GM12878 (cell line): Measurements from ENCODE around the gene CNTNAP5. TPM values are rescaled to one million over a fixed set of nuclear protein-coding genes. Genes with fewer than 3 reads are reported as not detected.

Source experiments
- ATAC-seq: fragments of 200-7000 bp; cut with Tn5 transposase; 3 replicates; pipeline ENCODE4 v1.9.1; 2020; ENCODE audit warnings: mild to moderate bottlenecking, moderate library complexity
- BruUV-seq: library from RNA; stranded (reverse); fragments of 400-500 nt; replicated peaks from 2 replicates; lab custom pipeline; 2021; lab: Mats Ljungman, UMichigan
- CTCF ChIA-PET: fragments of 300-600 bp; sonication (Branson Sonifier 250); formaldehyde crosslinking; extraction: SDS; loops from one replicate; lab custom pipeline; 2021; ENCODE audit warnings: inconsistent platforms; lab: Yijun Ruan, JAX
- POLR2A ChIA-PET: fragments of 350-600 bp; formaldehyde crosslinking; extraction: SDS; loops from one replicate; lab custom pipeline; 2021; ENCODE audit warnings: inconsistent platforms; lab: Charles Lee
- RAD21 ChIA-PET: fragments of 300-600 bp; sonication (Branson Sonifier 250); formaldehyde crosslinking; loops from one replicate; lab custom pipeline; 2023; ENCODE audit warnings: antibody characterized with exemption; ENCODE audit not compliant: unreplicated experiment; lab: Charles Lee
- SMC1A ChIA-PET: fragments of 300-600 bp; sonication (Branson Sonifier 250); formaldehyde crosslinking; loops from one replicate; lab custom pipeline; 2023; ENCODE audit not compliant: unreplicated experiment, uncharacterized antibody; lab: Charles Lee
- DNase-seq: peaks from one replicate; pipeline ENCODE4 v3.0.0-alpha.2; 2011; ENCODE audit warnings: low read depth, low spot score
- FAIRE-seq: peaks from 3 replicates; lab custom pipeline; 2011; peaks lifted over from hg19 to GRCh38; lab: Jason Lieb, UNC
- H2AFZ ChIP-seq: 2 replicates; pipeline ENCODE4 v1.6.0; 2011; ENCODE audit warnings: low read depth, low read length, control low read depth; ENCODE audit not compliant: control insufficient read depth
- H3K27ac ChIP-seq: 2 replicates; pipeline ENCODE4 v1.5.1; 2011; ENCODE audit warnings: control low read depth; ENCODE audit not compliant: control insufficient read depth, insufficient read depth
- H3K27me3 ChIP-seq, 2 experiments: replicated peaks in 1 of 2; 2 replicates each; pipeline versions ENCODE4 v1.6.0 to v1.6.1; 2011; ENCODE audit warnings: low read length in 1 of 2; ENCODE audit not compliant: control insufficient read depth in 2 of 2, insufficient read depth in 2 of 2
- H3K36me3 ChIP-seq, 2 experiments: 2 replicates each; pipeline ENCODE4 v1.5.1; 2011; ENCODE audit warnings: low read length in 1 of 2; ENCODE audit not compliant: control insufficient read depth in 2 of 2, insufficient read depth in 2 of 2
- H3K4me1 ChIP-seq: 2 replicates; pipeline ENCODE4 v1.6.1; 2011; ENCODE audit warnings: mild to moderate bottlenecking, low read length, moderate library complexity, mixed read lengths; ENCODE audit not compliant: control insufficient read depth, insufficient read depth
- H3K4me2 ChIP-seq: 2 replicates; pipeline ENCODE4 v1.6.0; 2011; ENCODE audit warnings: control low read depth; ENCODE audit not compliant: control insufficient read depth, insufficient read depth
- H3K4me3 ChIP-seq: fragments of 200-600 bp; sonication (generic); 2 replicates; pipeline ENCODE4 v1.5.1; 2016
- H3K79me2 ChIP-seq: 2 replicates; pipeline ENCODE4 v1.6.0; 2011; ENCODE audit warnings: low read length; ENCODE audit not compliant: control insufficient read depth, insufficient read depth
- H3K9ac ChIP-seq: 2 replicates; pipeline ENCODE4 v1.8.0; 2011; ENCODE audit warnings: low read length, control low read depth, mixed read lengths; ENCODE audit not compliant: control insufficient read depth, insufficient read depth
- H3K9me3 ChIP-seq: replicated peaks from 3 replicates; pipeline ENCODE4 v1.5.1; 2011; ENCODE audit warnings: mild to moderate bottlenecking, low read length; ENCODE audit not compliant: control insufficient read depth, insufficient read depth
- H4K20me1 ChIP-seq: 2 replicates; pipeline ENCODE4 v1.6.0; 2011; ENCODE audit not compliant: control insufficient read depth, insufficient read depth
- FOXK2 ChIP-seq: fragments of 450-650 bp; IDR thresholded peaks from 2 replicates; pipeline ENCODE4 v1.6.1; 2017; ENCODE audit warnings: mild to moderate bottlenecking, moderate library complexity
- NR2F1 ChIP-seq: fragments of 450-650 bp; conservative IDR thresholded peaks from 2 replicates; pipeline ENCODE4 v1.6.1; 2017; ENCODE audit warnings: mild to moderate bottlenecking
- POLR2A ChIP-seq: IDR thresholded peaks from 2 replicates; pipeline ENCODE4 v1.6.1; 2011; ENCODE audit warnings: low read depth, mild to moderate bottlenecking, low read length
- PRDM15 ChIP-seq: fragments of 450-650 bp; formaldehyde crosslinking; IDR thresholded peaks from 2 replicates; pipeline ENCODE4 v1.4.0; 2020; ENCODE audit warnings: mild to moderate bottlenecking, moderate library complexity
- ZSCAN29 ChIP-seq: fragments of 450-650 bp; IDR thresholded peaks from 2 replicates; pipeline ENCODE4 v1.6.1; 2017; ENCODE audit warnings: mild to moderate bottlenecking, moderate library complexity
- WGBS: methylation state at CpG from one replicate; pipeline ENCODE4 v1.1.6; 2016; ENCODE audit warnings: low lambda C conversion rate; ENCODE audit not compliant: insufficient replicate concordance, insufficient coverage; ENCODE audit errors: missing lambda C conversion rate; 5-methylcytosine and 5-hydroxymethylcytosine counted together
- in situ Hi-C: fragments of 300-500 bp; cut with MboI; formaldehyde crosslinking; loops from 9 replicates; pipeline ENCODE4 v1.14.3; 2018; ENCODE audit warnings: mixed read lengths
- intact Hi-C: fragments of 100-400 bp; cut with micrococcal nuclease; formaldehyde crosslinking; loops from one replicate; pipeline ENCODE4 v1.14.2; 2022; ENCODE audit not compliant: unreplicated experiment
- polyA plus RNA-seq, 11 experiments: library from polyadenylated mRNA; depleted of rRNA in 4 of 11; unstranded in 6 of 11; stranded (reverse) in 5 of 11; fragments of >200 nt; fragmentation: Nextera tagmentation in 4 of 11; fragmentation: Illumina TruSeq in 1 of 11; extraction: Ambion mirVana in 4 of 11; extraction: Trizol in 1 of 11; gene quantifications; 1 replicate in 1 of 11; 2 replicates in 10 of 11; pipeline versions ENCODE4 v1.2.1 to v1.2.3, GENCODE V29; 2011 to 2016; ENCODE audit warnings: inconsistent platforms in 2 of 11, missing spikeins in 2 of 11, low read depth in 1 of 11
- total RNA-seq, 4 experiments: library from RNA; depleted of rRNA in 3 of 4; stranded (reverse); fragments of >200 nt in 3 of 4; fragmentation: Illumina TruSeq in 1 of 4; extraction: Trizol in 1 of 4; gene quantifications; 2 replicates each; pipeline versions ENCODE4 v1.2.1 to v1.2.3, GENCODE V29; 2013 to 2021

The CNTNAP5 gene
- total and polyA plus RNA-seq, 10 of the 15 experiments (the other 5 are each of a cell fraction or from before 2014, with no cell fraction given): not detected

- Histone ChIP-seq H3K79me2 (no peaks in the 10 kb centered on the region), H3K27me3 (peaks cover 0 to 4% of the 10 kb centered on the region in 2 experiments; a peak in 1 of 4 replicates), H4K20me1 (no peaks in the 10 kb centered on the region), H3K36me3 (no peaks in the 10 kb centered on the region), H3K4me1 (no peaks in the 10 kb centered on the region), H3K9me3 (no peaks in the 10 kb centered on the region), H3K27ac (no peak overlapping the region), H3K9ac (no peak overlapping the region), H3K4me3 (no peak overlapping the region), H2AFZ (no peak overlapping the region), H3K4me2 (no peak overlapping the region)
- ATAC-seq (no peak), DNase-seq (no peak), FAIRE-seq (no peak)
- ChIA-PET SMC1A (interaction anchor here (1.3 kb wide), 1 partner anchor 1445 kb away, joined by 3 read pairs; no protein-coding TSS in a partner anchor), CTCF (interaction anchor here (0.7 to 2.4 kb wide), 7 partner anchors 10 to 1491 kb away, joined by 3 to 7 read pairs (median 3); no protein-coding TSS in a partner anchor), RAD21 (interaction anchor here (1.0 to 1.5 kb wide), 2 partner anchors 21 to 504 kb away, joined by 3 to 4 read pairs; no protein-coding TSS in a partner anchor), POLR2A (no interaction called here)
- in situ Hi-C loops (no loop called here), intact Hi-C loops (no loop called here)
- WGBS: 85% methylated on average over 2 of the region's 2 CpGs
- no peak for TF ChIP-seq PRDM15 (CRISPR knock-in tag)
- TF ChIP-seq ZSCAN29: no peak
- TF ChIP-seq FOXK2: no peak
- no peak for TF ChIP-seq POLR2A
- TF ChIP-seq NR2F1: no peak
- BruUV-seq: no TSS peak
Measured at GRCh38 chr2:124026503-124026902, 1.4 kb downstream of the CNTNAP5 start.
